HG03457 (cell line): Measurements from ENCODE around the gene UQCR11.

Experiments used
- ATAC-seq: cut with Tn5 transposase; IDR thresholded peaks from one replicate; pipeline ENCODE4 v1.9.1; 2021; ENCODE audit warnings: moderate number of reproducible peaks; ENCODE audit not compliant: unreplicated experiment

The UQCR11 gene

GRCh38 chr19:1572795-1573194 lies 32.5 kb downstream of the UQCR11 start:
- ATAC-seq: no peak

- ATAC-seq: no peak
Measured at GRCh38 chr19:1571358-1571757, 33.9 kb downstream of the UQCR11 start.

GRCh38 chr19:1570836-1571235 lies 34.4 kb downstream of the UQCR11 start:
- no peak for ATAC-seq

GRCh38 chr19:1569997-1570396 lies 35.3 kb downstream of the UQCR11 start:
- ATAC-seq: no peak

GRCh38 chr19:1568320-1569019 lies 36.8 kb downstream of the UQCR11 start, which contains the start of gene MEX3D:
MEX3D (minus strand) TSS chr19:1568325; CDS start chr19:1568058, 267 bp downstream.
- ATAC-seq: no peak

- ATAC-seq: no peak
Measured at GRCh38 chr19:1567848-1568227, 37.4 kb downstream of the UQCR11 start.

- ATAC-seq: no peak
Measured at GRCh38 chr19:1567116-1567847, 38.0 kb downstream of the UQCR11 start.

- no peak for ATAC-seq
Measured at GRCh38 chr19:1566392-1567115, 38.7 kb downstream of the UQCR11 start.

- ATAC-seq: no peak
Measured at GRCh38 chr19:1563251-1563650, 42.0 kb downstream of the UQCR11 start.

- no peak for ATAC-seq
Measured at GRCh38 chr19:1561236-1561842, 43.9 kb downstream of the UQCR11 start.

GRCh38 chr19:1560286-1560882 lies 44.9 kb downstream of the UQCR11 start:
- no peak for ATAC-seq

- ATAC-seq: no peak
Measured at GRCh38 chr19:1558552-1558951, 46.7 kb downstream of the UQCR11 start.

GRCh38 chr19:1556390-1557070 lies 48.7 kb downstream of the UQCR11 start:
- ATAC-seq: no peak

GRCh38 chr19:1555487-1556389 lies 49.5 kb downstream of the UQCR11 start:
- no peak for ATAC-seq

GRCh38 chr19:1554968-1555367 lies 50.3 kb downstream of the UQCR11 start:
- ATAC-seq: no peak

GRCh38 chr19:1553415-1553814 lies 51.8 kb downstream of the UQCR11 start:
- no peak for ATAC-seq

GRCh38 chr19:1551068-1552040 lies 53.9 kb downstream of the UQCR11 start:
- ATAC-seq: no peak

GRCh38 chr19:1549332-1549945 lies 55.8 kb downstream of the UQCR11 start:
- no peak for ATAC-seq
